Ishikawa (cell line): ENCODE data around the gene BEST4.

Source experiments
- CEBPB ChIP-seq: IDR thresholded peaks from 2 replicates; pipeline ENCODE4 v1.6.1; 2012
- CREB1 ChIP-seq: IDR thresholded peaks from 2 replicates; pipeline ENCODE4 v1.6.1; 2012; ENCODE audit warnings: low read depth
- EGR1 ChIP-seq: IDR thresholded peaks from 2 replicates; pipeline ENCODE4 v1.6.1; 2012
- EP300 ChIP-seq: IDR thresholded peaks from 2 replicates; pipeline ENCODE4 v1.6.1; 2012; ENCODE audit warnings: borderline replicate concordance
- FOXM1 ChIP-seq: IDR thresholded peaks from 2 replicates; pipeline ENCODE4 v1.6.1; 2012; ENCODE audit warnings: low read depth, borderline replicate concordance
- NFIC ChIP-seq: IDR thresholded peaks from 2 replicates; pipeline ENCODE4 v1.6.1; 2012
- RAD21 ChIP-seq: IDR thresholded peaks from 2 replicates; pipeline ENCODE4 v1.6.1; 2012; ENCODE audit warnings: low read depth
- TAF1 ChIP-seq: IDR thresholded peaks from 2 replicates; pipeline ENCODE4 v1.6.1; 2012; ENCODE audit warnings: low read depth, mild to moderate bottlenecking
- TCF12 ChIP-seq: IDR thresholded peaks from 2 replicates; pipeline ENCODE4 v1.6.1; 2012; ENCODE audit warnings: low read depth
- TEAD4 ChIP-seq: IDR thresholded peaks from 2 replicates; pipeline ENCODE4 v1.6.1; 2012
- YY1 ChIP-seq: IDR thresholded peaks from 2 replicates; pipeline ENCODE4 v1.6.1; 2012; ENCODE audit warnings: low read depth
- ZBTB7A ChIP-seq: IDR thresholded peaks from 2 replicates; pipeline ENCODE4 v1.6.1; 2012; ENCODE audit warnings: low read depth
- TF ChIP-seq, protein P1 (sequence below): IDR thresholded peaks from 2 replicates; pipeline ENCODE4 v1.6.1; 2012
- TF ChIP-seq, protein P2 (sequence below): IDR thresholded peaks from 2 replicates; pipeline ENCODE4 v1.6.1; 2012
- TF ChIP-seq, protein P3 (sequence below): IDR thresholded peaks from 2 replicates; pipeline ENCODE4 v1.6.1; 2012; ENCODE audit warnings: low read depth, mild to moderate bottlenecking

BEST4 gene

DNA sequence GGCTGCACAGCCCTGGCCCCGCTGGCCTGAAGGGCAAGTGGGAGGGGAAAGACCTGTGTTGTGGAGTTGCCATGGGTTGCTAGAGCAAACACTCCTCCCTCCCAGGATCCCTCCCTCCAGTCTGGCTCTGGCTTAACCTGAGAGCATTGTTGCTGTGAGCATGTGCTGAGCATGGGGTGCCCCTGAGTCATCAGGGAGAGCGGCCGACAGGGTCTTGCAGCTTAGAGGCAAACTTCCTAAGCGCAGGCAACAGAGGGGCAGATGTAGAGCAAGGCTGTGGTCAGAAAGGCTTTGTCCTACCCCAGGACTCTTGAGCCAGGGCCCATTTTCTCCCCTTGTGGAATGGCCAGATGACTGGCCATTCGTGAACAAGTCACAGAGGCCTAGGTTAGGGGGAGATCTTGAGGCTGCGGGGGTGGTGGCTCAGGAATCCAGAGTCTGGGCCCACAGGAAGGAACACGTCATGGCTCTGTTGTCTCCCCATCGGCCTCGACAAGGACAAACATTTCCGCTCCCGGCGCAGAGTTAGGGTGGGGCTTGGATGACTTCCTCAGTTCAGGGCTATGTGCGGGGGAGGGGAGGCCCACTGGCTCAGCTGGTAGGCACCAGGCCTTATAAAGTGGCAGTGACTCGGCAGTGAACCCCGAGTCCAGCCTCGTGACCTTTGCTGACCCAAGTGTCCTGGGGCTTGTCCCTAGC, 19.5 kb upstream of the BEST4 start:
- TF ChIP-seq YY1: peak; percentile 12; the same call in 1 of the 2 replicates
- TF ChIP-seq ZBTB7A: 0 out of 2 replicates have a peak, but pooled peaks have one; percentile 42
- peak; percentile 71; the same call in 1 of the 2 replicates for TF ChIP-seq EGR1
- TF ChIP-seq, protein P1, sequence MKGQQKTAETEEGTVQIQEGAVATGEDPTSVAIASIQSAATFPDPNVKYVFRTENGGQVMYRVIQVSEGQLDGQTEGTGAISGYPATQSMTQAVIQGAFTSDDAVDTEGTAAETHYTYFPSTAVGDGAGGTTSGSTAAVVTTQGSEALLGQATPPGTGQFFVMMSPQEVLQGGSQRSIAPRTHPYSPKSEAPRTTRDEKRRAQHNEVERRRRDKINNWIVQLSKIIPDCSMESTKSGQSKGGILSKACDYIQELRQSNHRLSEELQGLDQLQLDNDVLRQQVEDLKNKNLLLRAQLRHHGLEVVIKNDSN: 0 out of 2 replicates have a peak, but pooled peaks have one; percentile 26
- no peak; the same call in 1 of the 2 replicates for TF ChIP-seq TEAD4
- no peak for TF ChIP-seq CEBPB
- TF ChIP-seq FOXM1: no peak
- TF ChIP-seq, protein P2, sequence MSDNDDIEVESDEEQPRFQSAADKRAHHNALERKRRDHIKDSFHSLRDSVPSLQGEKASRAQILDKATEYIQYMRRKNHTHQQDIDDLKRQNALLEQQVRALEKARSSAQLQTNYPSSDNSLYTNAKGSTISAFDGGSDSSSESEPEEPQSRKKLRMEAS: peak; percentile 98
- TF ChIP-seq EP300: peak; percentile 39; the same call in 1 of the 2 replicates
- TF ChIP-seq, protein P3, sequence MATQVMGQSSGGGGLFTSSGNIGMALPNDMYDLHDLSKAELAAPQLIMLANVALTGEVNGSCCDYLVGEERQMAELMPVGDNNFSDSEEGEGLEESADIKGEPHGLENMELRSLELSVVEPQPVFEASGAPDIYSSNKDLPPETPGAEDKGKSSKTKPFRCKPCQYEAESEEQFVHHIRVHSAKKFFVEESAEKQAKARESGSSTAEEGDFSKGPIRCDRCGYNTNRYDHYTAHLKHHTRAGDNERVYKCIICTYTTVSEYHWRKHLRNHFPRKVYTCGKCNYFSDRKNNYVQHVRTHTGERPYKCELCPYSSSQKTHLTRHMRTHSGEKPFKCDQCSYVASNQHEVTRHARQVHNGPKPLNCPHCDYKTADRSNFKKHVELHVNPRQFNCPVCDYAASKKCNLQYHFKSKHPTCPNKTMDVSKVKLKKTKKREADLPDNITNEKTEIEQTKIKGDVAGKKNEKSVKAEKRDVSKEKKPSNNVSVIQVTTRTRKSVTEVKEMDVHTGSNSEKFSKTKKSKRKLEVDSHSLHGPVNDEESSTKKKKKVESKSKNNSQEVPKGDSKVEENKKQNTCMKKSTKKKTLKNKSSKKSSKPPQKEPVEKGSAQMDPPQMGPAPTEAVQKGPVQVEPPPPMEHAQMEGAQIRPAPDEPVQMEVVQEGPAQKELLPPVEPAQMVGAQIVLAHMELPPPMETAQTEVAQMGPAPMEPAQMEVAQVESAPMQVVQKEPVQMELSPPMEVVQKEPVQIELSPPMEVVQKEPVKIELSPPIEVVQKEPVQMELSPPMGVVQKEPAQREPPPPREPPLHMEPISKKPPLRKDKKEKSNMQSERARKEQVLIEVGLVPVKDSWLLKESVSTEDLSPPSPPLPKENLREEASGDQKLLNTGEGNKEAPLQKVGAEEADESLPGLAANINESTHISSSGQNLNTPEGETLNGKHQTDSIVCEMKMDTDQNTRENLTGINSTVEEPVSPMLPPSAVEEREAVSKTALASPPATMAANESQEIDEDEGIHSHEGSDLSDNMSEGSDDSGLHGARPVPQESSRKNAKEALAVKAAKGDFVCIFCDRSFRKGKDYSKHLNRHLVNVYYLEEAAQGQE: no peak
- TF ChIP-seq NFIC: no peak; the same call in 1 of the 2 replicates
- peak; percentile 57; the same call in 1 of the 2 replicates for TF ChIP-seq TCF12
- no peak; the same call in 1 of the 2 replicates for TF ChIP-seq TAF1
- no peak for TF ChIP-seq CREB1
- TF ChIP-seq RAD21: no peak

DNA sequence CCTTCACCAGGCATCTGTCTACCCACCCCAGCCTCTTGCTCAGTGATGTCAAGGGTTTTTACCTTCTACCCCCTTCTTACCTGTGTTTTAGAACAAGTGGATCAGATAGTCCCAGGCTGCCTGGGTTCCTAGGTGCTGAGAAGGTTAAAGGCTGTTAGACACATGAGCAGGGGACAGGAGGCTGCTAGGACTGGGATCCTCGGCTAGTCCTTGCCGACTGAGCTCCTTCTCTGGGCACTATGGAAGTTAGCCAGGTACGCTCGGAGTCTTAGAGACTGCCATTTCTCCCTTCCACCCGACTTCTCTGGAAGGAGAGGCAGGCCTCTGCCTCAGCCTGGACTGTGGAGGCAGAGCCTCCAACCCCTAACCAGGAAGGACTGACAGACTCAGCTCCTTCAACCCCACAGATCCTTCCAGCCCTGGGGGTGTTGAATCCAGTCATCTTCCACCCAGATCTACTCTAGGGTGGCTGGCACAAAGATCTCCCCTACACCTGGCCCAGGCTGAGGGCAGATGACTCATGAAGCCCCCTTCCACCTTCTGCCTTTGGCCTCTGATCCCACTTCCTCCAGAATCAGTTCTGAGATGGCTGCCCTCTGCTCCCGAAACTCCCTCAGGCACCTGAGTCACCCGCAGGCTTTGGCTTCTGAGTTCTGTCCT, 18.9 kb upstream of the BEST4 start, which contains the start of gene DYNLT4:
DYNLT4 (minus strand) TSS at position 648 of the 660 bp plus-strand sequence. CDS start 683 bp downstream, outside the sequence.
- TF ChIP-seq EP300 (no peak), YY1 (0 out of 2 replicates have a peak, but pooled peaks have one; percentile 19)
- TF ChIP-seq, protein P3: no peak

DNA sequence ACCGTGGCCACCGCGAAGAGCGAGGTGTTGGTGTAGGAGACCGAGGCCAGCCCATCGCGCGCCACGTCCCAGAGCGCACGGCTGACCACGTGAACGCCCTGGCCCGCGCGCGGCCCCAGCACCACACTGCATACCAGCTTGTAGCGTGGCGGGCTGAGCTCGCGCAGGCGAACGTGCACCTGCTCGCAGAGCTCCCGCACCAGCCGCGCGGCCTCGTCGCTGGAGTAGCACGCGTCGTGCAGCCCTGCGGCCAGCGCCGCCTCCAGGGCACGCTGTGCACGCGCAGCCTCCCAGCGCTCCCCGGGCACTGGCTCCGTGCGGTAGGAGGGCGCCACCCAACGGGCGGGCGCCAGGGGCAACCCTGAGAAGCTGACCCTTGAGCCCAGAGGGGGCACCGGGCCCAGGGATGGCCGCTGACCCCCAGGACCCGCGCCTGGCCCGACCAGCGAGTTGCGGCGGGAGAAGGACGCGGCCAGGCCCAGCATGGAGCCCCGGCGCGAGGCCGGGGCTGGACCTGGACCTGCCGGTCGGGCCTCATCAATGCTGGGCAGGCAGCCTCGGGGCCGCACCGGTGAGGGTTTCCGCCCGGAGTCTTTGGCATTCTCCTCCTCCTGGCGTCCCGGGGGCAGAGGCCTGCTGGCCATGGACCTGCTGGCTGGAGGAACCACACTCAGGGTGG, 18.2 kb upstream of the BEST4 start:
- TF ChIP-seq, protein P3: no peak
- TF ChIP-seq TCF12 (no peak), RAD21 (no peak), NFIC (no peak), EGR1 (no peak), ZBTB7A (no peak), TAF1 (no peak), FOXM1 (no peak)
- TF ChIP-seq, protein P1: no peak
- TF ChIP-seq, protein P2: no peak
